ENCODE results near the gene SP140L.
"Not testable (repeated sequence)": the region's sequence is repeated elsewhere in the genome, so short reads cannot be mapped to it uniquely, and the experiment has no call there.

SP140L gene

GRCh38 chr2:230305416-230306275 is 21.3 kb upstream of the SP140L start:
- no peak overlapping the region for H3K4me3 ChIP-seq (ENCODE audit: low read length)
- DNase-seq (ENCODE audit: low read depth), result no peak
- TF ChIP-seq, protein P1, sequence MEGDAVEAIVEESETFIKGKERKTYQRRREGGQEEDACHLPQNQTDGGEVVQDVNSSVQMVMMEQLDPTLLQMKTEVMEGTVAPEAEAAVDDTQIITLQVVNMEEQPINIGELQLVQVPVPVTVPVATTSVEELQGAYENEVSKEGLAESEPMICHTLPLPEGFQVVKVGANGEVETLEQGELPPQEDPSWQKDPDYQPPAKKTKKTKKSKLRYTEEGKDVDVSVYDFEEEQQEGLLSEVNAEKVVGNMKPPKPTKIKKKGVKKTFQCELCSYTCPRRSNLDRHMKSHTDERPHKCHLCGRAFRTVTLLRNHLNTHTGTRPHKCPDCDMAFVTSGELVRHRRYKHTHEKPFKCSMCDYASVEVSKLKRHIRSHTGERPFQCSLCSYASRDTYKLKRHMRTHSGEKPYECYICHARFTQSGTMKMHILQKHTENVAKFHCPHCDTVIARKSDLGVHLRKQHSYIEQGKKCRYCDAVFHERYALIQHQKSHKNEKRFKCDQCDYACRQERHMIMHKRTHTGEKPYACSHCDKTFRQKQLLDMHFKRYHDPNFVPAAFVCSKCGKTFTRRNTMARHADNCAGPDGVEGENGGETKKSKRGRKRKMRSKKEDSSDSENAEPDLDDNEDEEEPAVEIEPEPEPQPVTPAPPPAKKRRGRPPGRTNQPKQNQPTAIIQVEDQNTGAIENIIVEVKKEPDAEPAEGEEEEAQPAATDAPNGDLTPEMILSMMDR (IDR thresholded peaks at IDR 0.05; ENCODE audit: insufficient read depth, low read depth, low read length, missing control alignments), result no peak

DNA sequence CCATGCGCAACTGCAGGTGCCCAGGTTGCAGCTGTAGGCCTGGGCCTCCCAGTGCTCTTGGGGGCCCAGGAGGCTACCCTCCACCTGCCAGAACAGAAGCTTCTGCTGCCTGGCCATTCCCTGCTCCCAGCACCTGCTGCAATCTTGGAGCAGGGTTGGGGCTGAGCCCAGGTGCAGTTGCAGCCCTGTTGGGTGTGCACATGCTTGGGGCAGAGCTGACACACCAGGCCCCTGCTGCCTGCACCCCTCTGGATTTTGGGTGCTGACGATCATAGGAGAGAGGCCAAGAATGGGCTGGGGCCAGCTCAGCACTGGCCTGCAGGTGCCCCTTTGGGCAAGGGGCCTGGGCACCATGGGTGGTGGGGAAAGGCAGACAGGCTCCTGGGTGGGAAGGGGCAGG is 20.5 kb upstream of the SP140L start:
- no peak for DNase-seq (ENCODE audit: low read depth)
- TF ChIP-seq, protein P1 (IDR thresholded peaks at IDR 0.05; ENCODE audit: insufficient read depth, low read depth, low read length, missing control alignments), result no peak
- H3K4me3 ChIP-seq (ENCODE audit: low read length), result no peak overlapping the region

- no peak overlapping the region for H3K4me3 ChIP-seq (ENCODE audit: low read length)
- no peak for DNase-seq (ENCODE audit: low read depth)
- TF ChIP-seq, protein P1 (IDR thresholded peaks at IDR 0.05; ENCODE audit: insufficient read depth, low read depth, low read length, missing control alignments), result no peak
Observed at GRCh38 chr2:230307485-230307884, 19.5 kb upstream of the SP140L start.

GRCh38 chr2:230308402-230309000 is 18.5 kb upstream of the SP140L start:
- H3K4me3 ChIP-seq (ENCODE audit: low read length), result no peak overlapping the region
- DNase-seq (ENCODE audit: low read depth), result no peak
- TF ChIP-seq, protein P1 (IDR thresholded peaks at IDR 0.05; ENCODE audit: insufficient read depth, low read depth, low read length, missing control alignments), result no peak

- not testable (repeated sequence) for DNase-seq (ENCODE audit: low read depth); H3K4me3 ChIP-seq (ENCODE audit: low read length)
Observed at GRCh38 chr2:230310792-230311191, 16.2 kb upstream of the SP140L start.

GRCh38 chr2:230311634-230312033 is 15.4 kb upstream of the SP140L start:
- not testable (repeated sequence) for H3K4me3 ChIP-seq (ENCODE audit: low read length)

DNA sequence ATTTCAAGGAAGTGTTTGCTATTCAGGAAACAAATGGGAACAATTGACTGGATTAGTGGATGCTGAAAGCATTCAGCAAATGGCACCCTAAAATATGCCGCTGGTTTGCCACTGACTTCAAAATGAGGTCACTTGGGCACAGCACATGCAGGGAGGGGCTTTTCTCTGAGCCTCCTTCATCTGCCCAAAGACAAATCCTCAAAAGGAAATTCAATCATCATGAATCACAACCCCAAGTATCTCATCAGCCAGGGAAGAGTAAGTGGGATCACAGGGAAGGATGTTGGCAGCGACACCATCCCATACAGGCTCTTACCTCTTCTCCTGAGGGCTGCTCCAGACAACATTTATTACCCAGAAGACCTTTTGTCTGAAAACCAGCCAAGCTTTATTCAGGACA is 14.4 kb upstream of the SP140L start:
- peak; percentile 56 for DNase-seq (ENCODE audit: low read depth)

More at GRCh38 chr2:230311634-230312033, 15.4 kb upstream of the SP140L start:
- not testable (repeated sequence) for DNase-seq (ENCODE audit: low read depth)

More for the DNA sequence above, 14.4 kb upstream of the SP140L start:
- no peak overlapping the region for H3K4me3 ChIP-seq (ENCODE audit: low read length)
- TF ChIP-seq, protein P1 (IDR thresholded peaks at IDR 0.05; ENCODE audit: insufficient read depth, low read depth, low read length, missing control alignments), result no peak

Data from epithelial cell of esophagus (primary cell).